Hepatocyte (in vitro differentiated cells): ENCODE data around the gene IL12RB2.

Experiments
- EZH2 ChIP-seq: fragments of 200-600 bp; sonication (generic); IDR thresholded peaks from 2 replicates; pipeline ENCODE4 v1.6.1; 2016; ENCODE audit warnings: antibody characterized with exemption, mild to moderate bottlenecking, borderline replicate concordance
- EZH2phosphoT487 ChIP-seq: fragments of 200-600 bp; sonication (generic); IDR thresholded peaks from one replicate; pipeline ENCODE4 v1.6.1; 2018; ENCODE audit warnings: antibody characterized with exemption, mild to moderate bottlenecking, low read depth, moderate library complexity; ENCODE audit not compliant: unreplicated experiment, severe bottlenecking
- TF ChIP-seq, protein P1 (sequence below): fragments of 200-600 bp; sonication (generic); IDR thresholded peaks from 2 replicates; pipeline ENCODE4 v1.5.1; 2016; ENCODE audit warnings: antibody characterized with exemption, mild to moderate bottlenecking; ENCODE audit not compliant: poor library complexity

GRCh38 chr1:67437961-67438360 lies 130.3 kb downstream of the IL12RB2 start:
- TF ChIP-seq EZH2 (no peak), EZH2phosphoT487 (no peak)
- TF ChIP-seq, protein P1, sequence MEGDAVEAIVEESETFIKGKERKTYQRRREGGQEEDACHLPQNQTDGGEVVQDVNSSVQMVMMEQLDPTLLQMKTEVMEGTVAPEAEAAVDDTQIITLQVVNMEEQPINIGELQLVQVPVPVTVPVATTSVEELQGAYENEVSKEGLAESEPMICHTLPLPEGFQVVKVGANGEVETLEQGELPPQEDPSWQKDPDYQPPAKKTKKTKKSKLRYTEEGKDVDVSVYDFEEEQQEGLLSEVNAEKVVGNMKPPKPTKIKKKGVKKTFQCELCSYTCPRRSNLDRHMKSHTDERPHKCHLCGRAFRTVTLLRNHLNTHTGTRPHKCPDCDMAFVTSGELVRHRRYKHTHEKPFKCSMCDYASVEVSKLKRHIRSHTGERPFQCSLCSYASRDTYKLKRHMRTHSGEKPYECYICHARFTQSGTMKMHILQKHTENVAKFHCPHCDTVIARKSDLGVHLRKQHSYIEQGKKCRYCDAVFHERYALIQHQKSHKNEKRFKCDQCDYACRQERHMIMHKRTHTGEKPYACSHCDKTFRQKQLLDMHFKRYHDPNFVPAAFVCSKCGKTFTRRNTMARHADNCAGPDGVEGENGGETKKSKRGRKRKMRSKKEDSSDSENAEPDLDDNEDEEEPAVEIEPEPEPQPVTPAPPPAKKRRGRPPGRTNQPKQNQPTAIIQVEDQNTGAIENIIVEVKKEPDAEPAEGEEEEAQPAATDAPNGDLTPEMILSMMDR, result no peak
